ENCODE measurements around the gene HMGB3. TPM values are rescaled to one million over a fixed set of nuclear protein-coding genes. Genes with fewer than 3 reads are reported as not detected.
"Not testable (repeated sequence)": the region's sequence is repeated elsewhere in the genome, so short reads cannot be mapped to it uniquely, and the experiment has no call there.

HMGB3 gene
- polyA plus RNA-seq, 2 donors = 14.9 to 25.5 TPM

GRCh38 chrX:150954951-150955350, 28.2 kb upstream of the HMGB3 start:
- no peak overlapping the region for H3K4me3 ChIP-seq (ENCODE audit: low read depth in 1 of 2, low read length in 2 of 2)
- no peak overlapping the region for H3K27ac ChIP-seq (ENCODE audit: low read depth in 2 of 2, low read length in 1 of 2)
- H3K36me3 ChIP-seq (ENCODE audit: control insufficient read depth in 2 of 2, insufficient read depth in 2 of 2, low read length in 1 of 2) = no peaks in the 10 kb centered on the region
- H3K4me1 ChIP-seq (ENCODE audit: control insufficient read depth in 2 of 2, insufficient read depth in 2 of 2, low read length in 1 of 2) = no peaks in the 10 kb centered on the region
- peaks cover 0 to 4% of the 10 kb centered on the region in 2 donors for H3K9me3 ChIP-seq (ENCODE audit: control insufficient read depth in 2 of 2, insufficient read depth in 1 of 2, low read depth in 1 of 2, low read length in 1 of 2)
- 75 to 85% methylated on average over 3 of the region's 3 CpGs for WGBS, 2 donors
- no peaks in the 10 kb centered on the region for H3K27me3 ChIP-seq (ENCODE audit: control insufficient read depth in 1 of 2, insufficient read depth in 2 of 2, low read length in 2 of 2)

DNA sequence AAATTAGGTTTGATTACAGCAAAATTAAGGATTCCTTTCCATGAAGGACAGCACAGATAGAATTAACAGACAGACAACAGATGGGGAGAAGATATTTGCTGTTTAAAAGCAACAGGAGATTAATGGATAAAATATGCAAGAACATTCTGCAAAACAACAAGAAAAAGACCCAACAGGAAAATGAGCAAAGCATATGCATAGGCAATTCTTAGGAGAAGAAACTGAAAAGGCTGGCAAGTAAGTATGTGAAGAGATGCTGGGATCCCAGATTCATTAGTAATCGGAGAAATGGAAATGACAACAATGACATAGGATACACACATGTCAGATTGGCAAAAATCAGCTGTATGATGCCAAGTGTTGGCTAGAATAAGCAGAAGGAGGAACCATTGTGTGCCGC, 27.5 kb upstream of the HMGB3 start:
- WGBS, 2 donors = 91 to 95% methylated on average over 2 of the region's 2 CpGs
- Histone ChIP-seq H3K36me3 (ENCODE audit: control insufficient read depth in 2 of 2, insufficient read depth in 2 of 2, low read length in 1 of 2) (no peaks in the 10 kb centered on the region), H3K27ac (ENCODE audit: low read depth in 2 of 2, low read length in 1 of 2) (no peak overlapping the region), H3K4me1 (ENCODE audit: control insufficient read depth in 2 of 2, insufficient read depth in 2 of 2, low read length in 1 of 2) (no peaks in the 10 kb centered on the region), H3K4me3 (ENCODE audit: low read depth in 1 of 2, low read length in 2 of 2) (no peak overlapping the region), H3K27me3 (ENCODE audit: control insufficient read depth in 1 of 2, insufficient read depth in 2 of 2, low read length in 2 of 2) (no peaks in the 10 kb centered on the region), H3K9me3 (ENCODE audit: control insufficient read depth in 2 of 2, insufficient read depth in 1 of 2, low read depth in 1 of 2, low read length in 1 of 2) (peaks cover 0 to 4% of the 10 kb centered on the region in 2 donors)

DNA sequence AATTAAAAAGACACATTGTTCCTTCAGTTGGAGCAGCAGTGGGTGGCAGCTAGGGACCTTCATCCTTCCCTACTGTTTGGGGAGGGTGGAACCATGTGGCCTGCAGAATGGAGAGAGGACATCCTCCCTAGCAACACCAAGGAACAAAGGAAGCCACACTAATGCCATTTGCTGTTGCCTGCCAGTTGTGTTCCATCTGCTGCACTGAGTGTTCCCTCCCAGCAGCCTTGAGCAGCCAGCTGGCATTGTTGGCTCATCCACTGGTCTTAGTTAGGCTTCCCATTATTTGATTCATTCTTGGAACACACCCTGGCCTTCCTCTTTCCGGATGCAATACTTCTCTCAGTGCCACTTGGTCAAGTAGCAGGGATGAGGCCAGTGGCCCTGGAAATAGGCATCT, 25.0 kb upstream of the HMGB3 start:
- H3K4me1 ChIP-seq (ENCODE audit: control insufficient read depth in 2 of 2, insufficient read depth in 2 of 2, low read length in 1 of 2) = no peaks in the 10 kb centered on the region

DNA sequence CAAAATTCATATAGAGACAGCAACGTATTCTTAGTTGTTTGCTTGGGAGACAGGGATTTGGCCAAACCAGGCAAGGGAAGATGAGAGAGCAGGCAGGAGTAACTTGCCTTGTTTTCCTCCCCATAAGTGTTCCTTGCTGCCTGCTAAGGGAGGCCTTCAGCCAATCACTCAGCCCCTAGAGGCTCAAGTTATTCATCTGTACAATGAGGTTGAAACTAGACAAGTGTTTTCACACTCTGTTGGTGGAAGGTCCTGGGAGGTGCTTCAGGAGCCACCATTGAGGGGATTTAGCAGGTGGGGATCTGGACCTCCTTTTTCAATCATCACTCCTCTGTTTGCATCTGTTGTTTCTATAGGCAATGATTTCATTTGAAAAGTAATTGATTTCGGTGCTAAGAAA, 23.6 kb upstream of the HMGB3 start:
- H3K9me3 ChIP-seq (ENCODE audit: control insufficient read depth in 2 of 2, insufficient read depth in 1 of 2, low read depth in 1 of 2, low read length in 1 of 2) = peaks cover 0 to 4% of the 10 kb centered on the region in 2 donors
- no peak overlapping the region for H3K27ac ChIP-seq (ENCODE audit: low read depth in 2 of 2, low read length in 1 of 2)
- no peaks in the 10 kb centered on the region for H3K4me1 ChIP-seq (ENCODE audit: control insufficient read depth in 2 of 2, insufficient read depth in 2 of 2, low read length in 1 of 2)
- H3K4me3 ChIP-seq (ENCODE audit: low read depth in 1 of 2, low read length in 2 of 2) = no peak overlapping the region
- no peaks in the 10 kb centered on the region for H3K36me3 ChIP-seq (ENCODE audit: control insufficient read depth in 2 of 2, insufficient read depth in 2 of 2, low read length in 1 of 2)
- no peaks in the 10 kb centered on the region for H3K27me3 ChIP-seq (ENCODE audit: control insufficient read depth in 1 of 2, insufficient read depth in 2 of 2, low read length in 2 of 2)
- 69 to 80% methylated on average over 2 of the region's 2 CpGs for WGBS, 2 donors

More for the DNA sequence above, 25.0 kb upstream of the HMGB3 start:
- no peaks in the 10 kb centered on the region for H3K36me3 ChIP-seq (ENCODE audit: control insufficient read depth in 2 of 2, insufficient read depth in 2 of 2, low read length in 1 of 2)
- H3K27ac ChIP-seq (ENCODE audit: low read depth in 2 of 2, low read length in 1 of 2) = no peak overlapping the region
- no peak overlapping the region for H3K4me3 ChIP-seq (ENCODE audit: low read depth in 1 of 2, low read length in 2 of 2)
- WGBS, 2 donors = 56 to 67% methylated on average over 1 of the region's 1 CpG
- H3K9me3 ChIP-seq (ENCODE audit: control insufficient read depth in 2 of 2, insufficient read depth in 1 of 2, low read depth in 1 of 2, low read length in 1 of 2) = peaks cover 0 to 4% of the 10 kb centered on the region in 2 donors
- no peaks in the 10 kb centered on the region for H3K27me3 ChIP-seq (ENCODE audit: control insufficient read depth in 1 of 2, insufficient read depth in 2 of 2, low read length in 2 of 2)

DNA sequence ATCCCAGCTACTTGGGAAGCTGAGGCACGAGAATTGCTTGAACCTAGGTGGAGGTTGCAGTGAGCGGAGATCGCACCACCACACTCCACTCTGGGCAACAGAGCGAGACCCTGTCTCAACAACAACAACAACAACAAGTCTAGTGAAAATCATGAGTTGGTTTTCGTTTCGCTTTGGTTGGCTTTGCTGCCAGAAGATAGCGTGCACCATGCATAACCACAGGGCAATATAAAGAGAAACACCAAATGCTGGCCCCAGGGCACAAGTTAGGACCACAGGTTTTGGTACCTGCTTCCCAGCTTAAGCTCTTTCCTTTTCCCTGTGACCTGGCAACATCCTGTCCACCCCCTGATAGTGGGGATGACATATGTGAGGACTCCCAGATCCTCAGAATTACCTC, 21.5 kb upstream of the HMGB3 start:
- H3K27ac ChIP-seq (ENCODE audit: low read depth in 2 of 2, low read length in 1 of 2) = no peak overlapping the region
- H3K27me3 ChIP-seq (ENCODE audit: control insufficient read depth in 1 of 2, insufficient read depth in 2 of 2, low read length in 2 of 2) = no peaks in the 10 kb centered on the region
- no peaks in the 10 kb centered on the region for H3K4me1 ChIP-seq (ENCODE audit: control insufficient read depth in 2 of 2, insufficient read depth in 2 of 2, low read length in 1 of 2)
- H3K9me3 ChIP-seq (ENCODE audit: control insufficient read depth in 2 of 2, insufficient read depth in 1 of 2, low read depth in 1 of 2, low read length in 1 of 2) = no peaks in the 10 kb centered on the region
- WGBS, 2 donors = 90 to 91% methylated on average over 7 of the region's 7 CpGs
- H3K36me3 ChIP-seq (ENCODE audit: control insufficient read depth in 2 of 2, insufficient read depth in 2 of 2, low read length in 1 of 2) = no peaks in the 10 kb centered on the region
- no peak overlapping the region for H3K4me3 ChIP-seq (ENCODE audit: low read depth in 1 of 2, low read length in 2 of 2)

GRCh38 chrX:150964416-150964815, 18.7 kb upstream of the HMGB3 start:
- H3K4me3 ChIP-seq (ENCODE audit: low read depth in 1 of 2, low read length in 2 of 2); H3K9me3 ChIP-seq (ENCODE audit: control insufficient read depth in 2 of 2, insufficient read depth in 1 of 2, low read depth in 1 of 2, low read length in 1 of 2); H3K27ac ChIP-seq (ENCODE audit: low read depth in 2 of 2, low read length in 1 of 2); H3K27me3 ChIP-seq (ENCODE audit: control insufficient read depth in 1 of 2, insufficient read depth in 2 of 2, low read length in 2 of 2); H3K36me3 ChIP-seq (ENCODE audit: control insufficient read depth in 2 of 2, insufficient read depth in 2 of 2, low read length in 1 of 2); H3K4me1 ChIP-seq (ENCODE audit: control insufficient read depth in 2 of 2, insufficient read depth in 2 of 2, low read length in 1 of 2): not testable (repeated sequence)
- 91 to 92% methylated on average over 12 of the region's 12 CpGs for WGBS, 2 donors

DNA sequence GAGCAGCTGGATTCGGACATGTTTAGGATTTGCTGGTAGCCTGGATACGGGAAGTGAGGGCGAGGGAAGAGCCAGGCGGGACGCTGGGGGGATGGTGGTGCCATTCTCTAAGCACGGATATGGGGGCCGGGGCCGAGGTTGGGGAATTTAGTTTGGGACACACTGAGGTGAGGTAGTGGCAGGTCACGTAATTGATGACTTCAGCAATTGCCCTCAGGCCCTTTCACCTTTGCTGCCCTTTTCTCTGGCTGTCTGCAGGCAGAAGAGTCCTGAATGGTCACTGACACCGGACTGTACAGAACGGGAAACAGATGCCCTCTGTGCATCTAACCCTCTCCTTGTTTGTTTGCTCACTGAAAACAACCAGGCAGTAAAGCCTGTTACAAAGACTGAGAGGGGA, 16.9 kb upstream of the HMGB3 start:
- no peaks in the 10 kb centered on the region for H3K4me1 ChIP-seq (ENCODE audit: control insufficient read depth in 2 of 2, insufficient read depth in 2 of 2, low read length in 1 of 2)
- no peaks in the 10 kb centered on the region for H3K36me3 ChIP-seq (ENCODE audit: control insufficient read depth in 2 of 2, insufficient read depth in 2 of 2, low read length in 1 of 2)
- H3K27me3 ChIP-seq (ENCODE audit: control insufficient read depth in 1 of 2, insufficient read depth in 2 of 2, low read length in 2 of 2) = no peaks in the 10 kb centered on the region
- no peaks in the 10 kb centered on the region for H3K9me3 ChIP-seq (ENCODE audit: control insufficient read depth in 2 of 2, insufficient read depth in 1 of 2, low read depth in 1 of 2, low read length in 1 of 2)
- no peak overlapping the region for H3K27ac ChIP-seq (ENCODE audit: low read depth in 2 of 2, low read length in 1 of 2)
- no peak overlapping the region for H3K4me3 ChIP-seq (ENCODE audit: low read depth in 1 of 2, low read length in 2 of 2)
- 60 to 63% methylated on average over 11 of the region's 11 CpGs for WGBS, 2 donors

DNA sequence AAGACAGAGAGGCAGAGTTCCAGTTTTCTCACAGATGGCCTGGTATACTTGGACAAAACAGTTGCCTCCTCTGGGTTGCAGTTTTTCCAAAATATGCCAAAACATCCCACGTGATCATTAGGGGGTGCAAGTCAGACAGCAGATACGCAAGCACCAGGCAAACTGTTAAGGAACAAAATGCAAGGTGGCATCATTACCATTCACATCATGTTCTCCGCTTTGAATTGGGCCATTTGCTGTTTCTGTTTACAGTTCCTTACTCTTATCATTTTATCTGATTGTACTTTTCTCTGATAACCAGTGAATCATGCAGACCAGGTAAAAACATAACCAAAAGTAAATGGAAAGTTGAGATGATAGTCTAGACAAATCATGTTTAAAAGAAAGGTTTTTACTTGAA, 16.4 kb upstream of the HMGB3 start:
- Histone ChIP-seq H3K9me3 (ENCODE audit: control insufficient read depth in 2 of 2, insufficient read depth in 1 of 2, low read depth in 1 of 2, low read length in 1 of 2) (no peaks in the 10 kb centered on the region), H3K4me3 (ENCODE audit: low read depth in 1 of 2, low read length in 2 of 2) (no peak overlapping the region), H3K4me1 (ENCODE audit: control insufficient read depth in 2 of 2, insufficient read depth in 2 of 2, low read length in 1 of 2) (no peaks in the 10 kb centered on the region), H3K27me3 (ENCODE audit: control insufficient read depth in 1 of 2, insufficient read depth in 2 of 2, low read length in 2 of 2) (no peaks in the 10 kb centered on the region), H3K36me3 (ENCODE audit: control insufficient read depth in 2 of 2, insufficient read depth in 2 of 2, low read length in 1 of 2) (no peaks in the 10 kb centered on the region), H3K27ac (ENCODE audit: low read depth in 2 of 2, low read length in 1 of 2) (no peak overlapping the region)
- WGBS, 2 donors = 62 to 71% methylated on average over 3 of the region's 3 CpGs

- no peaks in the 10 kb centered on the region for H3K9me3 ChIP-seq (ENCODE audit: control insufficient read depth in 2 of 2, insufficient read depth in 1 of 2, low read depth in 1 of 2, low read length in 1 of 2)
- no peak overlapping the region for H3K27ac ChIP-seq (ENCODE audit: low read depth in 2 of 2, low read length in 1 of 2)
- WGBS, 2 donors = 64 to 71% methylated on average over 10 of the region's 10 CpGs
Observed at GRCh38 chrX:150967786-150968185, 15.3 kb upstream of the HMGB3 start.

DNA sequence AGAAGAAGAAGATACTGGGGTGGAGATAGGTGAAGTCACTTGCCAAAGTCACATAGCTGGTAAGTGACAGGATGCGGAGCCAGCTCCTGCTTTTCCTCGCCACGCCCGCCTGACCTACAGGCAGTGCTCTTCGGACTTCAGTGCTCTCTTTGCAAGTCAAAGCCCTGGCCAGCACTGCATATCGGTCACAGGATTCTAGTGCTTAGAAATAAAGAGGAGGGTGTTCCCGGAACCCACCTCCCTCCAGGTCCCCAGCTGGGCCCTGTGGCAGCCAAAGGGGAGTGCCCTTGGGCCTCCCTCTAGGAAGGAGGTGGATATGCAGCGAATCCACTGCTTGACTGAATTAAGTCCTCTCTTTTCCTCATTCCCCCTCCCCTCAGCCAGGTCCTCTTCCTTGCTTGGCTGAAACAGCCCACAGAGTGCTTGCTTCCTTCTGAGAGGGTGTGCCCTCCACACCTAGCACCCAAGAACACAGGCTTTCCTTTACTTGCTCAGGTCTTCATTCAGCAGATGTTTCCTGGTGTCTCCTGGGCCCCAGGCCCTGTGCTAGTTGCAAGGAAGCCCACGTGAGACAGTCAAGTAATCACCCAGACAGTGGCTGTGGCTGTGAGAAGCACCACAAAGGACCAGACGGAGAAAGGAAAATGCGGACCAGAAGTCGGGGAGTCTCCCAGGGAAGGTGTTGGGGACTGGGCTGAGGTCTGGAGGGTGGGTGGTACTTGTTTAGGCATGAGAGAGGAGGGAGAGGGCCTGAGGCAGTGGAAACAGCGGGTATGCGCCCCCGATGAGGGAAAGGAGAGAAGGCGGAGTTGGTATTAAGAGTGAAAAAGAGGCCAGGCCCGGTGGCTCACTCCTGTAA, 14.0 kb upstream of the HMGB3 start:
- no peak overlapping the region for H3K27ac ChIP-seq (ENCODE audit: low read depth in 2 of 2, low read length in 1 of 2)
- no peaks in the 10 kb centered on the region for H3K36me3 ChIP-seq (ENCODE audit: control insufficient read depth in 2 of 2, insufficient read depth in 2 of 2, low read length in 1 of 2)
- no peaks in the 10 kb centered on the region for H3K9me3 ChIP-seq (ENCODE audit: control insufficient read depth in 2 of 2, insufficient read depth in 1 of 2, low read depth in 1 of 2, low read length in 1 of 2)
- no peak overlapping the region for H3K4me3 ChIP-seq (ENCODE audit: low read depth in 1 of 2, low read length in 2 of 2)
- H3K4me1 ChIP-seq (ENCODE audit: control insufficient read depth in 2 of 2, insufficient read depth in 2 of 2, low read length in 1 of 2) = no peaks in the 10 kb centered on the region
- no peaks in the 10 kb centered on the region for H3K27me3 ChIP-seq (ENCODE audit: control insufficient read depth in 1 of 2, insufficient read depth in 2 of 2, low read length in 2 of 2)
- WGBS, 2 donors = 81 to 82% methylated on average over 17 of the region's 17 CpGs

More at GRCh38 chrX:150967786-150968185, 15.3 kb upstream of the HMGB3 start:
- Histone ChIP-seq H3K4me1 (ENCODE audit: control insufficient read depth in 2 of 2, insufficient read depth in 2 of 2, low read length in 1 of 2) (no peaks in the 10 kb centered on the region), H3K4me3 (ENCODE audit: low read depth in 1 of 2, low read length in 2 of 2) (no peak overlapping the region), H3K36me3 (ENCODE audit: control insufficient read depth in 2 of 2, insufficient read depth in 2 of 2, low read length in 1 of 2) (no peaks in the 10 kb centered on the region), H3K27me3 (ENCODE audit: control insufficient read depth in 1 of 2, insufficient read depth in 2 of 2, low read length in 2 of 2) (no peaks in the 10 kb centered on the region)

All from esophagus (tissue), 2 donors.